GM19328 (cell line): Measurements from ENCODE around the gene CELA1.
A peak's percentile ranks its signal among the peaks of the same experiment; 100 is the strongest.

Experiments used
- ATAC-seq: cut with Tn5 transposase; IDR thresholded peaks from one replicate; pipeline ENCODE4 v1.9.1; 2021; ENCODE audit warnings: mild to moderate bottlenecking, moderate library complexity; ENCODE audit not compliant: unreplicated experiment

The CELA1 gene

DNA sequence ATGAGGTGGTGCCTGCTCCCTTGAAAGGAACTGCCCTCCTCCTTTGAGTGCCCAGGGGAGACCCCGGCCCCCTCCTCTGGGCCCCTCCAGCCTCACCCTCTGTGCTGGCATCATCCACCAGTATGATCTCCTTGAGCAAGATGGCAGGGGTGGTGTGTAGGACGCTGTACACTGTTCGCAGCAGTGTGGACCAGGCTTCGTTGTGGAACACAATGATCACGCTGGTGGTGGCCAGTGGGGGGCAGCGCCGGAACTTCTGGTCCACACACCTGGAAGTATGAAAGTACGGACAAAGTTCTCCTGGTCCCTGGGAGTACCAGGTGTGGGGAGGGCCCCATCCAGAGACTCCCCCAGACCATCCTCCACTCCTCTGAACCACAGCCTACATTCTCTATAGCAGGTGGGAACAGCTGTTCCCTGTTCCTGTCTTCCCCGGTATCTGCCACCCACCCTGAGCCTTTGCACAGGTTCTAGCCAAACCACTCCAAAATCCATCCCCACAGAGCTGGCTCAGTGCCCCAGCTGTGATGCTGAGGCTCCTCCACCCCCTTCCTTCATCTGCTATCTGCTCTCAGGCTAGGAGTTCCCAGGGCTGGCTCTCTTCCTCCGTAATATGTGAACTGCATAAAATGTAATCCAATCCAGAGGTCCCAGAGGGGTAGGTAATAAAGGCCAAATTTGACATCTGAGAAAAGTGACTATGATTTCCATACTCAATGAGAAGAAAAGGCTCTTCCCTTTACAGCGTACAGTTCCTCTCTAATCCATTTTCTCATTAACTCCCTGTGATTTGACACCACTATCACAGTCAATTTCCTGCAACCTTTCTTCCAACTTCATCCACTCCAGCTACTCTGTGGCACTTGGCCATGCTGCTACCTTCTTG, 30.9 kb upstream of the CELA1 start:
- ATAC-seq, result no peak

DNA sequence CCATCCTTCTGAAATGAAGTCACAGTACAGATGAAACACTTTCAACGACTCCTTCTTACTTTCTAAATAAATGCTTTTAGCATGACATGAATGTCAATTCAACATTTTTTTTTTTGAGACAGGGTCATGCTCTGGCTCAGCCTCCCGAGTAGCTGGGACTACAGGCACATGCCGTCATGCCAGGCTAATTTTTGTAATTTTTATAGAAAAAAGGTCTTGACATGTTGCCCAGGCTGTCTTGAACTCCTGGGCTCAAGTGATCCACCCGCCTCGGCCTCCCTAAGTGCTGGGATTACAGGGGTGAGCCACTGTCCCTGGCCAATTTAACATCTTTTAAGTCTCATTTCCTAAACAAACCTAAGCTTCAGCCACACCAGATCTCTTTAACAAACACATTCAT, 28.4 kb upstream of the CELA1 start:
- no peak for ATAC-seq

DNA sequence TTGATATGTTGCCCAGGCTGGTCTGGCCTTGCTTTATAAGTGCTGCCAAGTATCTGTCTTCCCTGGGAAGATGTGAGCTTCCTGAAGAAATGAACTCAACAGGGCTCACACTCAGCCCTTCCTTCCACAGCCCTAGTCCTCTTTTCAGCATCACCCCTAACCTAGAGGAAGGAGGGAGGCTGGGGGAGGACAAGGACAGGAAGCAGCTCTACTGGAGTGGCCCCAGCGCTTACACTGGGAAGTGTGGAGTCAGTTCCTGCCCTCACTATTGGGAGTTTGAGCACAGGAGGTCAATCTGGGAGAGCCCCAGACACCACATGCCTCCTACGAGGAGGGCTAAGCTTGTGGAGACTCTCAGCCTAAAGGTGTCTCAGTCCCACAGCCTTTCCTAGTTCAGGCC, 27.9 kb upstream of the CELA1 start:
- ATAC-seq, result no peak

DNA sequence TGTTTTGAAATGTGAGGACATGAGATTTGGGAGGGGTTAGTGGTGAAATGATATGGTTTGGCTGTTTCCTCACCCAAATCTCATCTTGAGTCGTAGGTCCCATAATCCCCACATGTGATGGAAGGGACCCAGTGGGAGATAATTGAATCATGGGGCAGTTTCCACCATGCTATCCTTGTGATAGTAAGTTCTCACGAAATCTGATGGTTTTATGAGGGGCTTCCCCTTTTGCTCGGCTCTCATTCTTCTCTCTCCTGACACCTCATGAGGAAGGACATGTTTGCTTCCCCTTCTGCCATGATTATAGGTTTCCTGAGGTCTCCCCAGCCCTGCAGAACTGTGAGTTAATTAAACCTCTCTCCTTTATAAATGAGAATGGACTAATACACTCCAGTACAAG, 26.7 kb upstream of the CELA1 start:
- ATAC-seq, result no peak

DNA sequence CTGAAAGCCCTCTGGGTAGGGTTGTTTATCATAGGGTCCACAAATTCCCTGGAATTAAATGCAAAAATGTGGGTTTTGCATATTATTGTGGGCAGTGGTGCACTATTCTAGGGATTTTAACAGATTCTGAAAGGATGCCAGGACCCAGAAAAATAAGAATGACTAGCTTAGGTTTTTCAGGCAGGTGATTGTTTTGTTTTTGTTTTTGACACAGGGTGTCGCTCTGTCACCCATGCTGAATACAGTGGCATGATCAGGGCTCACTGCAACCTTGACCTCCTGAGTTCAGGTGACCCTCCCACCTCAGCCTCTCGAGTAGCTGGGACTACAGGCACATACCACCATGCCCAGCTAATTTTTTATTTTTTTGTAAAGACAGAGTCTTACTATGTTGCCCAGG, 25.5 kb upstream of the CELA1 start:
- ATAC-seq, result no peak

DNA sequence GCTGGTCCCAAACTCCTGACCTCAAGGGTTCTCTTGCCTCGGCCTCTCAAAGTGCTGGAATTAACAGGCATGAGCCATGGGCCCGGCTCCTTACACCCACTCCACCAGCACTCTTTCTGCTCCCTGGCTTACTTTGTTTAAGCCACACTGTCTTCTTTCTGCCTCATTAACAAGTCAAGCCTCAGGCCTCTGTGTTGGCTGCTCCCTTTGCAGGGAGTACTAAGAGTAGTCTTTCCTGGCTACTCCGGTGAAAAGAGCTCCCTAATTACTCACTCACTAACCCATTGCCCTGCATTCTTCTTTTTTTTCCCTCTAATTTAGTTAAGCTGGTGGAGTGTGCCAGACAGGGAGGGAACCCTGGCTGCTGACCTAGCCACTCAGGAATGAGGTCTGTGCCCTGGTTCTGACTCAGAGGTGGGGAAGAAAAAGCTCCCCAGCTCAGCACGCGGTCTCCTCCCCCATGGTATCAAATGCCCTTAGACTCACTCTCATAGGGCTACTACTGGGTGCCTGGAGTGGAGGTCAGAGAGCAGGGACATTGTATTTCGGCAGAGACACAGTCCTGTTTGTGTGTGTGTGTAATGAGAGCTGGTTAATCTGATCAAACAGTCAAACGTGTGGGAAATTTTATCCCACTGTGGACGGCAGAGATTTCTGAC, 24.9 kb upstream of the CELA1 start:
- ATAC-seq, result no peak

DNA sequence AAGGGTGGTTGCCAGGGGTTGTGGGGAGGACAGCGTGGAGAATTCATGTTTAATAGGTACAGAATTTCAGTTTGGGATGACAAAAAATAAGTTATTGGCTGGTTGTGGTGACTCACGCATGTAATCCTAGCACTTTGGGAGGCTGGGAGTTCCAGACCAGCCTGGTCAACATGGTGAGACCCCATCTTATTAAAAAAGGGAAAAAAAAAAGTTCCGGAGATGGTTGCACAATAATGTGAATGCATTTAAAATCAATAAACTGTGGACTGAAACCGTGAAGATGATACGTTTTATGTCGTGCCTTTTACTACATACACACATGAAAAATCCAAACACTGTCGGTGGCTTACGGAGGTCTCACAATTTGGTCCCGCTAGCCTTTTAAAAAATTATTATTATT, 24.2 kb upstream of the CELA1 start:
- no peak for ATAC-seq

DNA sequence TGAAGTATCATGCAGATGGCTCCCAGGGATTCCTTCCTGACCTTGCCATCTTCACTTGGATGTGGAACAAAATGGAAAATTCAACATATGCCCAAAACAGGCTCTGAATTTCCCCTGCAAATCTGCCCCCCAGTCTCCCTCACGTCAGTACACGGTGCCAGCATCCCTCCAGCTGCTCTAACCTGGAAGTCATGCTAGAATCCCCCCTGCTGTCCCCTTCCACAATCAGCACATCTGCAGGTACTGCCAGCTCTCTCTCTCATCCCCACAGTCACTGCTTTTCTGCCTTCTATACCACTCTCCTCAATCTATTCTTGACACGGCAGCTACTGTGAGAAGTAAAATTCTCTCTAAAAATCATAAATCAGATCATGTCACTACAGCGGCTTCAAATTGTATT, 23.1 kb upstream of the CELA1 start:
- no peak for ATAC-seq

DNA sequence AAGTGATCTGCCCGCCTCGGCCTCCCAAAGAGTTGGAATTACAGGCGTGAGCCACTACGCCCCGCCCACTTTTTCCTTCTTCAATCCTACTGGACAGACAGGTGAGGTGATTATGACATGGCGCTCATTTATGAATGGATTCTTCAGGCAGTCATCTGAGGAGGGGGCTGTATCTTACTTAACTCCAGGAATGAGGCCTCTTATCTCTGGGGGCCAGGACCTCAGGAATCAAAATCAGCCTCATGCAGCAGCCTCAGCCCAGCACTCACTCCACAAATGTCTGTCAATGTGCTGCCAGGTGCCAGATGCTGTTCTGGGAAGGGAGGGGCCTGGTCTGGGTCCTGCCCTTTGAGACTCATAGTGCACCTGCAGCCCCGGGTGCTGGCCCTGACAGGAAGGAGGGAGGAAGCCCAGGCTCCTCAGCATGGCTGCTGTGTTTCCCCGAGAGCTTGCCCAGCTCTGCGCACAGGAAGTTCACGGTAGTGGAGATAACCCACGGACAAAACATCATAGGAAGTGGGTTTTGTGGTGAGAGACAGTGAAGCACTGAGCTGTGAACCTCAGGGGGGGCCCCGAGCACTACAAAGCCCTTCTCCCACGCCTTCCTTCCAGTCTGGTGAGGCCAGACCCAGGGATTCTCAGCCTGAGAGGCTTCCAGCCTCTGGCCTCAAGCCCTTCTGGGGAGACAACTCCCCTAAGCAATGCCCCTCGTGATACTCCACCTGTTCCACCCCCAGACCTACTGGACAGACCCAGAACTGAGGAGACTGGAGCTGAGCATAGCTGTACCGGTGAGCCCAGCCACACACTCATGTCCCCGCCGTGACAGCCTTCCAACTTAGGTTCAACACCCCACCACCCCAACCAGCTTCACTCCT, 22.4 kb upstream of the CELA1 start:
- peak; percentile 97 for ATAC-seq

DNA sequence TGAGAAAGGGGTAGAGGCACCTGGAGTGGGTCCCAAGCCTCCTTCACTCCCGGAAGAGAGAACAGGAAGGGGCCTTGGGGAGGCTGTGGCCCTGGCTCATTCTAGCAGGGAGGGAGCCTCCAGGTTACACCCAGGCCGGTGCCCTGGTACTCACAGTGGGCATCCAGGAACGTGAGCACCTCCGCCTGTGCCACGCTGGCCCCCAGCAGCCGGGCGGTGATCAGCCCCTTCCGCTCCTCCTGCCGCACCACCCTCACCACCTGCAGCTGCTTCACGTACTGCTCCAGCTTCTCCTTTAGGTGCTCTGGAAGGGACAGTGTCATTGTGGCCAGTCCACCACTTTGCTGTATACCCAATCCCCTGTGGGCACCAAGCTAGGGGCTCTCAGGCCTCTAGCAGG, 18.8 kb upstream of the CELA1 start:
- no peak for ATAC-seq

DNA sequence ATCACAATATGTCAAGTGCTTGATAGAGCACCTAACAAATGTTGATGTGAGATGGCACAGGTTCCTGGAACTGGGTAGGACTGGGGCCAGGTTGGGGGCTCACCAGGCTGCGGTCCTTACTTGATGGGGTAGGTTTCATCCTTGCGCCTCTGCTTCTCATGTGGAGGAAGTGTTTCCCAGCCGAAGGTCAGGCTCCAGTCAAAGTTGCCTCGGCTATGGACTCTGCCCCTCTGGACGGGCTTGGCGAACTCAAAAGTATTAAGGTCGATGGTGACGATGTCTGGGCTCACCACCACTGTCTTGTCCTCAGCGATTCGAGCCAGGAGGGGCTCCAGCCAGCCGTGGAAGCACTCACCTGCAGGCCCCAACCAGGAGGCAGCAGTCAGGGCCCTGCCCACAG, 17.5 kb upstream of the CELA1 start:
- no peak for ATAC-seq

DNA sequence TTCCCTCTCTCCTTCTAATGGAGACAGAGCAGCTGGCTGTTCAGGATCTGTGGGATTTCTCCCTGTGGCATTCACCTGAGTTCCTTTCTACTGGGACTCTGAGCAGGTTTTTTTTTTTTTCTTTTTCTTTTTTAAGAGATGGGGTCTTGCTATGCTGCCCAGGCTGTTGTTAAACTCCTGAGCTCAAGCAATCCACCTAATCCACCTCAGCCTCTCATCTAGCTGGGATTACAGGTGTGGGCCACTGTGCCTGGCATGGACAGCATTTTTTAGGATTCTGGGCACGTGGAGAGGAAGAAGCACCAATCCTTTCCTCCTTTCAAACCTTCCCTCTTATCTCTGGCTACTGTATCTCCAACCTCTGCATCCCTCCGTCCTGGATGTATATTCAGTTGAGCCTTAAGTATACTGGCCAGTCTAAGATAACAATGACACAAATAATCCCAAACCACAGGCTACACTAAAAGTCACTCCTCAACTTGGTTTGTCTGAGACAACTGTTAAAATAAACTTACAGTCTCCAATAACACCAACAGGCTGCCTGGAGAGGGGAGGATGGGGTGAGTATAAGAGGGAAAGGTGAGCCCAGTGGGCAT, 16.4 kb upstream of the CELA1 start:
- ATAC-seq, result no peak

DNA sequence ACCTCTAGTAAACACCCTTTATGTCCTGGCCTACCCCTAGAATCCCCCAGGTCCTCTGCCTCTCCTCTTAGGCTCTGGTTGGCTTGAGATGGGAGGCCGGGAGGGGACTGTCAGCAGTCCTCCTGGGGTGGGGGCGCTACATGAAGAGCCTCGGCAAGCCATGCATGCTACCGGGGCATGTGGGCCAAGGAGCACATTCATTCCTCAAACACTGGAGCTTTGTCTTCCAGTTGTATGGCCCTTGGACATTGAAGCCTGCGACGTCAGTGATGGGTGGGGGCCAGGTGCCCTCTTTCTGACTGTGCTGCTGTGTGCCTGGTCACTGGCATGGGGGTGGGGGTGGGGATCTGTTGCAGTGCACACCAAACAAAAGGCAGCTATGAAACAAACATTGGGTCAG, 15.8 kb upstream of the CELA1 start:
- ATAC-seq, result no peak

DNA sequence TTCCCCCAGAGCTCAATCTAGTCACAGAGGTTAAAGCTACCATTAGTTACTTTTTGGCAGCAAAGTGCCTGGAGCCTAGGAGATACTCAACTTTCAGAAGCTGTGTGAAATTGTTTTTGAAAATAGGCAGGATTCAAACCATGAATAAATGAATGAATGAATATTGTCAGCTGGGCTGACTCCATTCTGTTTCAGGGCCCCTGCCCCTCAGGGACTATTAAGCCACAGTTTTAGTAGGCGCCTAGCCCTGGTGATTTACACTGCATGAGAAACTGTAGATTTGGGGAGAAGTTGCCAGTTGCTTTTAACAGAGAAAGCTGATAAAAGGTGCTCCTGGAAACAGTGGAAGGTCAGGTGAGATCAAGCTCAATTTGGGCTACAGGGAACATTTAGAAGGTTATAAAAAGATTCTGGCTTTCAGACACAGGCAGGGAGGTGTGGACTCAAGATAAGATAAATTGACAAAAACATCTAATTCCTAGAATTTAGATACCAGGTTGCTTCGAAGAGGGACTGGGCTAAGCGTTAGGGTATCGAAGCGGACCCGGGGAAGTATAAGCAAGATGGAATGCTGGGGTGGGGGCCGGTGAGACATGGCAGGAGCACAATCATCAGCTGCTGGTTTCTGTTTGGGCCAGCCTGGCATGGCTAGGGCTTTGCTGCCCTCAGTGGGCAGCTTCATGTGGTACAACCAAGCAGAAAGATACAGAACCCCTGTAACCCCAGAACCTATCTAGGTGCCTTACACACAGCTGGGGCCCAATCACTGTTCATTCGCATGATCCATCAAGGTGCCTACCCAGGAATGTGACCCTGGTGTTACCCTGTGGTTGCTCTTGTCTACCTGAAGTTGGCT, 14.9 kb upstream of the CELA1 start:
- ATAC-seq, result no peak

DNA sequence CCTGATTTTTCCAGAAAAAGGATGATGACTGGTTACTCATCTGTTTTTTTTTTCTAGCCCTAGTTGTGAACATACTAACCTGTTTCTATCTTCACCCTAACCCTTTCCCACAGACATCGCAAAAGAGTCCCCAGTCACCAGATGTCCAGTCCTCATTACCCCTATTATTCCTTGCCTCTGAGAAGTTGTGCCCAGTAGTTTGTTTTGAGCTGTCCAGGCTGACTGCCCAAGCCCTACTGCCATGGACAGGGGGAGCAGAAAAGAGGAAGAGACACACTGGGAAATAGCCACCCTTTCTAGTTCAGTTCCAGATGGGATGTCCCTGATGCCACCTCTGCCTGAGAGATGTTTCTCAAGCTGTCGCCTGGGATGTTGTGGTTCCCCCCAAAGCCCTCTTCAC, 13.8 kb upstream of the CELA1 start:
- ATAC-seq, result no peak

DNA sequence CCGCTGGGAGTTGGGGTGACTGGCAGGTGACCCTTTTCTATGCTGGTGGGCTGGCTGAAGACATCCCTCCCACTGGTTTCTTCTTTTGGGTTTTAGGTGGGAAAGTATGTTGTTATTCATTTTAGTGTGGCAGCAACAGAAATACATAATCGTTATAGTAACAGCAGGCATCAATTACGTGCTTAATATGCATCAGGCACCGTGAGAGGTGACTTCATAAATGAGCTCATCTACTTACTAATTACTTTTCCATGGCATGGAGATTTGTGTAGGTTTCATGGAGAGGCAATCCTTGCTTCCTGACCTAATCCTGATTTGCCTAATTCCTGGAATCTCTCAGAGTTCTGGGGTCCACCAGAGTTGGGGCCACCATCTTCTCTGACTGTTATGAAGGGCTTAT, 13.4 kb upstream of the CELA1 start:
- ATAC-seq, result no peak

DNA sequence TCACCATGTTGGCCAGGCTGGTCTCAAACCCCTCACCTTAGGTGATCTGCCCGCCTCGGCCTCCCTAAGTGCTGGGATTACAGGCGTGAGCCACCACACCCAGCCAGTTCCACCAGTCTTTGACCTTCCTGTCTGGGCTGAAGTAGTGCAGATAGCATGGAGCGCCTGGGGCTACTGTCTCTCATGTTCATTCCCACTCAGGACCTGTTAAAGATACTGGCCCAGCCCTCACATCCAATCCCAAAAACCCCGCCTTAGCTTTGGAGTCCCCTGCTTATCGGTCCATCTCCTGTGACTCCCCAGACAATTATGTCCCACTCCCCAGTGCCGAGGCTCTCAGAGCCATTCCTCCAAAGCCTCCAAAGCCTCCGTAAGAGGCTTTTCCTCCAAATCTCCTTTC, 12.0 kb upstream of the CELA1 start:
- no peak for ATAC-seq

DNA sequence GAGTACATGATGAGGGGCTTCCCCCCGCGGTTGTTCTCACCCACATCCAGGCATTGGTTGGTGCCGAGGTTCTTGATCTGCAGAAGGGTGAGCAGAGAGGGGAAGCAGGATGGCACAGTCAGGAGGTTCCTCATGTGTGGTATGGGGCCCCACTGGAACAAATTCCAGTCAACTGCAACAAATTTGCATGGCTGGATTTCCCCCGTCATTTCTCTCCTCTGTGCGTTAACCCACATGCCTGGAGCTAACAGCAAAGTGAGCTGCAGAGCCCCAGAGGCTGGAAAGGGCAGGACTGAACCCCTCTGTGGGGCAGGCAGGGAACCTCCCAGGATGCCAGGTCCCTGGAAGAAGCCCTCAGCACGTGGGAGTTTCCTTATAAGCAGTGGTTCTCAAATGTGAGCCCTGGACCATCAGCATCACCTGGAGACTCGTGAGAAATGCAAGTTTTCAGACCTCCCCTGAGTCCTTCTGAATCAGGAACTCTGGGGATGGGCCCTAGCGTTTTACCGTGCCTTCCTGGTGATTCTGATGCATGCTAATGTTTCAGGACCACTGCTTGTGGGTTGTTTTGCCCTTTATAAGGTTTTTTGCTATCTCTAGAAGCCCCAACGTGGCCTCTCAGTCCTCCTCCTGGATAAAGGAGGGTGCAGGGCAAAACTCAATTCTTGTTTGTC, 11.0 kb upstream of the CELA1 start:
- ATAC-seq, result no peak

DNA sequence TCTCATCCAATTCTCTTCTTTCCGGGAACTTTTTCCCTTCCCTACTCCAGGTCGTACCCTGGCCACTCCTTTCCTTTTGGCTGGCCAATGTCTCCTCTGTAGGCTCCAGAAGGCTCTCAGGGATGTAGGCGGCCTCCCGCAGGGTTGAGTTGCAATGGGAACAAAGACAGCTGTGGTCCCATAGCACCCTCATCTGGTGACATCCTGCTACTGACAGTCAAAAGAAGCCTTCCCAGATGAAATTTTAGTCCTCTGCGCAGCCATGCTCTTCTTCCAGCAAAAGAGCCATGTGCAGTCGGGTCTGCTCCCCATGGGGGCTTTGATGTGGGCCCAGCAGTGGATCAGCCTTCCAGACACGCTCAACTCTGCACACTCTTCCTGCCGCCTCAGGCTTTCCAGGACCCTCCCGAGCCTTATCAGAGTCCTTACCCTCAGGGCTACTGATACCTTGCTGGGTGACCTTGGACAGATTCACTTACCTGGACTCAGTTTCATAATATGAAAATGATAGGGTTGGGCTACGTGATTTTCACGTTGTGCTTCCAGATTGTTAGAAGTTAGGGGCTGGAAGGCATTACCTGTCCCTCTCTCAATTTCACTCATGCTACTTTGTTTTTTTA, 5.5 kb upstream of the CELA1 start:
- ATAC-seq, result no peak
